Measurements from ENCODE around the gene ULK2.

DNA sequence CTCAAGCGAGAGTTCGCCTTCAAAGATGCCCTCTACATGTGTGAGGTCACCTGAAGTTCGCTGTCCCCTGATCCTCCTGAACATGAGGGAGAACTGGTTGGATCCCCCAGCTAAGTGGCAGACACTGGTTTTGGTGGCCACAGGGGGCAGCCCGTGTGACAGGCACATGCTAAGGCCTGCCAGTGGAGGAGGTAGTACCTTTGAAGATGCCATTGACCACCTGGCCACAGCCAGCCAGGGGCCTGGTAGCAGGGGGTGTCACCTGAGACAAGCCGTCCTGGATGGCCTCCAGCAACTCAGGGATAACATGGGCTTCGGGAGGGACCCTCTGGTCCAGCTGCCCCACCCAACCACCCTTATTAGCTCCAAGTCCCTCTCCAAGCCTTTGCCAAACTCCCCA, 112.3 kb downstream of the ULK2 start:
- no peak for TF ChIP-seq TCF12 (IDR thresholded peaks at IDR 0.05; ENCODE audit: low read depth)
- no peak for TF ChIP-seq FOXM1 (IDR thresholded peaks at IDR 0.05; ENCODE audit: borderline replicate concordance, low read depth)
- TF ChIP-seq EP300 (IDR thresholded peaks at IDR 0.05; ENCODE audit: borderline replicate concordance) = no peak
- TF ChIP-seq CREB1 (IDR thresholded peaks at IDR 0.05; ENCODE audit: low read depth) = no peak
- TF ChIP-seq, protein P1, sequence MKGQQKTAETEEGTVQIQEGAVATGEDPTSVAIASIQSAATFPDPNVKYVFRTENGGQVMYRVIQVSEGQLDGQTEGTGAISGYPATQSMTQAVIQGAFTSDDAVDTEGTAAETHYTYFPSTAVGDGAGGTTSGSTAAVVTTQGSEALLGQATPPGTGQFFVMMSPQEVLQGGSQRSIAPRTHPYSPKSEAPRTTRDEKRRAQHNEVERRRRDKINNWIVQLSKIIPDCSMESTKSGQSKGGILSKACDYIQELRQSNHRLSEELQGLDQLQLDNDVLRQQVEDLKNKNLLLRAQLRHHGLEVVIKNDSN (IDR thresholded peaks at IDR 0.05) = no peak
- TF ChIP-seq YY1 (IDR thresholded peaks at IDR 0.05; ENCODE audit: low read depth) = no peak
- TF ChIP-seq, protein P2, sequence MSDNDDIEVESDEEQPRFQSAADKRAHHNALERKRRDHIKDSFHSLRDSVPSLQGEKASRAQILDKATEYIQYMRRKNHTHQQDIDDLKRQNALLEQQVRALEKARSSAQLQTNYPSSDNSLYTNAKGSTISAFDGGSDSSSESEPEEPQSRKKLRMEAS (IDR thresholded peaks at IDR 0.05) = peak; percentile 63
- TF ChIP-seq EGR1 (IDR thresholded peaks at IDR 0.05) = no peak
- TF ChIP-seq RAD21 (IDR thresholded peaks at IDR 0.05; ENCODE audit: low read depth) = no peak

Data from Ishikawa (cell line).